ENCODE data around the gene FSTL3.

FSTL3 gene

DNA sequence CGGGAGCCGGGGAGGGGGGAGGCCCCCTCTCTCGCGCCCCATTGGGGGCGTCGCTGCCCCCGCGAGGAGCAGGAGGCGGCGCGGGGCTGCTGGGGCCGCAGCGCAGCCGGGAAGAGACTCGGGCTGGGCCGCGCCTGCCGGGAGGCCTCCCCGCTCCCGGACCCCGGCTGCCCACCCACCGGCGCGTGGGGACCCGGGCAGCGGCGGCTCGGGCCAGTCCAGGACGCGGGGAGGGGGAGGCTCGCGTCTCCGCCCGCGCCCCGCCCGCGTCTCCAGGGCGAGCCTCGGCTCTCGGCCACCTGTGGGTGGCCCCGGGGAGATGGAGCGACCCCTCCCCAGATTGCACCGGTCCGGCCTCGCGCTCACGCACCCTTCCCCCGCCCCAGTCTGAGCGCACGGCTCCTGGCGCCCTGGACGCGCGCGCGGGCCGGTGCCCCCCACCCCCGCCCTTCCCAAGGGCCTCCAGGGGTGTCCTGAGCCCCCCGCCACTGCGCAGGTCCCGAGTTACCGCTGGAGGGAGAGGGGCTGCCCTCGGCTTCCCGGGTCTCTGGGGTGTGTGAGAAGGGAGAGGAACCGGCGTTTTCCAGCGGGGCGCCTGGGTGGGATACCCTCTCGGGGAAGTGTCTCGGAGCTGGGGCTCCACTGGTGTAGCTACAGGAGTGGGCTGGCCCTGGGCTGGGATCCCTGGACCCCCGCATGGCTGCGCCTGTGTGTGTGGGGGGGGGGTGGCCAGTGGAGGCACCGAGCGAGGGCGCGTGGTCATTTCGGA lies 33.2 kb downstream of the FSTL3 start:
- no peak for TF ChIP-seq FOXP2 (optimal IDR thresholded peaks at IDR 0.05; ENCODE audit: borderline replicate concordance, extremely low read depth, extremely low read length, insufficient read depth)
- no peak for TF ChIP-seq TAF1 (IDR thresholded peaks at IDR 0.05; ENCODE audit: borderline replicate concordance, insufficient read depth, low read length)
- no peak for TF ChIP-seq POLR2AphosphoS5 (IDR thresholded peaks at IDR 0.05; ENCODE audit: low read depth, low read length)
- TF ChIP-seq, protein P1, sequence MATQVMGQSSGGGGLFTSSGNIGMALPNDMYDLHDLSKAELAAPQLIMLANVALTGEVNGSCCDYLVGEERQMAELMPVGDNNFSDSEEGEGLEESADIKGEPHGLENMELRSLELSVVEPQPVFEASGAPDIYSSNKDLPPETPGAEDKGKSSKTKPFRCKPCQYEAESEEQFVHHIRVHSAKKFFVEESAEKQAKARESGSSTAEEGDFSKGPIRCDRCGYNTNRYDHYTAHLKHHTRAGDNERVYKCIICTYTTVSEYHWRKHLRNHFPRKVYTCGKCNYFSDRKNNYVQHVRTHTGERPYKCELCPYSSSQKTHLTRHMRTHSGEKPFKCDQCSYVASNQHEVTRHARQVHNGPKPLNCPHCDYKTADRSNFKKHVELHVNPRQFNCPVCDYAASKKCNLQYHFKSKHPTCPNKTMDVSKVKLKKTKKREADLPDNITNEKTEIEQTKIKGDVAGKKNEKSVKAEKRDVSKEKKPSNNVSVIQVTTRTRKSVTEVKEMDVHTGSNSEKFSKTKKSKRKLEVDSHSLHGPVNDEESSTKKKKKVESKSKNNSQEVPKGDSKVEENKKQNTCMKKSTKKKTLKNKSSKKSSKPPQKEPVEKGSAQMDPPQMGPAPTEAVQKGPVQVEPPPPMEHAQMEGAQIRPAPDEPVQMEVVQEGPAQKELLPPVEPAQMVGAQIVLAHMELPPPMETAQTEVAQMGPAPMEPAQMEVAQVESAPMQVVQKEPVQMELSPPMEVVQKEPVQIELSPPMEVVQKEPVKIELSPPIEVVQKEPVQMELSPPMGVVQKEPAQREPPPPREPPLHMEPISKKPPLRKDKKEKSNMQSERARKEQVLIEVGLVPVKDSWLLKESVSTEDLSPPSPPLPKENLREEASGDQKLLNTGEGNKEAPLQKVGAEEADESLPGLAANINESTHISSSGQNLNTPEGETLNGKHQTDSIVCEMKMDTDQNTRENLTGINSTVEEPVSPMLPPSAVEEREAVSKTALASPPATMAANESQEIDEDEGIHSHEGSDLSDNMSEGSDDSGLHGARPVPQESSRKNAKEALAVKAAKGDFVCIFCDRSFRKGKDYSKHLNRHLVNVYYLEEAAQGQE (IDR thresholded peaks at IDR 0.05; ENCODE audit: insufficient read depth in 1 of 2, low read depth in 2 of 2, low read length in 2 of 2), result no peak
- TF ChIP-seq SIN3A (IDR thresholded peaks at IDR 0.05; ENCODE audit: borderline replicate concordance, insufficient read depth, low read length), result no peak

DNA sequence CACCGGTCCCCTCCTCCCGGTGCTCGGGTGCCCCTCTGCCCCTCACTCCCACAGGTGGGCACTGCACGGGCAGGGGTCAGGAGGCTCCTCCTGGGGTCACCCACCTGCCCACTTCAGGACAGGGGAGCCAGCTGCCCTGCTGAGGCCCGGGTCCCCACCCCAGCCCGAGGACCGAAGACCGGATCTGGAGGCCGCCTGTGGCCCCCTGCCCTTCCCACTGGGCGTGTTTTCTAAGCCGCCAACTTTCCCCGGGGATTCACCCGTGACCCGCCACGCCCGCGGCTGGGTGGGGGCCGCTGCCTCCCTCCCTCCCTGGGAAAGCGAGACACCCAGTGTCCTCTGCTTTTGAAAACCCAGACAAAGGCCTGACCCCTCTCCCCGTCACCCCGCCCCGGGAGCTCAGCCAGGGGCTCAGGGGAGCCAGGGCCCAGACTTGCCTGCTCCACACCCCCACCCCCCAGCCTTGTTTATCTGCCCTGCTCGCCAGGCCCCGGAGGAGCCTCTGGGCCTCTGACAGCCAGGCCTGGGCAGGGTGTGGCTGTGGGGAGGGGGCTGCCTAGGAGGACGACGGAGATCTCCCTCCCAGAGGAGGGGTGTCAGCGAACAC lies 33.9 kb downstream of the FSTL3 start:
- TF ChIP-seq SIN3A (IDR thresholded peaks at IDR 0.05; ENCODE audit: borderline replicate concordance, insufficient read depth, low read length) (no peak), FOXP2 (optimal IDR thresholded peaks at IDR 0.05; ENCODE audit: borderline replicate concordance, extremely low read depth, extremely low read length, insufficient read depth) (no peak), POLR2AphosphoS5 (IDR thresholded peaks at IDR 0.05; ENCODE audit: low read depth, low read length) (no peak), TAF1 (IDR thresholded peaks at IDR 0.05; ENCODE audit: borderline replicate concordance, insufficient read depth, low read length) (no peak)
- TF ChIP-seq, protein P1 (IDR thresholded peaks at IDR 0.05; ENCODE audit: insufficient read depth in 1 of 2, low read depth in 2 of 2, low read length in 2 of 2), result no peak

DNA sequence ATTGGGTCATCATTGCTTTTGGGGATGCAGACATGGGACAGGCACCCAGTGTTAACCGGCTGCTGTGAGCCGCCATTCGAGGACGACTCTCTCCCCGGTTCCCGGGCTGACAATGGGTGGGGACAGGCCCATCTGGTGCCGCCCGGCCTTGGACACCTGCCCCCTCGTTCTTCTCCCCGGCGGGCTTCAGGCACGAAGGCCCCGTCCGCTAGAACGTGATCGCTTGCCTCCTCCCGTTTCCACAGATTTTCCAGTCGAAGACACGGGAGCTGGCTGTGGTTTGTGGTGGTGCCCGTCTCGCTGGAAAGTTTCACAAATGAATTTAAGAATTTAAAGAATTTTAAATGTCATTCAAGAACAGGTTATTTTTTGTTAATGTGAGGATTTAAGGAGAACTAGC lies 34.6 kb downstream of the FSTL3 start:
- TF ChIP-seq TAF1 (IDR thresholded peaks at IDR 0.05; ENCODE audit: borderline replicate concordance, insufficient read depth, low read length), result no peak
- TF ChIP-seq, protein P1 (IDR thresholded peaks at IDR 0.05; ENCODE audit: insufficient read depth in 1 of 2, low read depth in 2 of 2, low read length in 2 of 2), result no peak
- no peak for TF ChIP-seq POLR2AphosphoS5 (IDR thresholded peaks at IDR 0.05; ENCODE audit: low read depth, low read length)
- no peak for TF ChIP-seq SIN3A (IDR thresholded peaks at IDR 0.05; ENCODE audit: borderline replicate concordance, insufficient read depth, low read length)

DNA sequence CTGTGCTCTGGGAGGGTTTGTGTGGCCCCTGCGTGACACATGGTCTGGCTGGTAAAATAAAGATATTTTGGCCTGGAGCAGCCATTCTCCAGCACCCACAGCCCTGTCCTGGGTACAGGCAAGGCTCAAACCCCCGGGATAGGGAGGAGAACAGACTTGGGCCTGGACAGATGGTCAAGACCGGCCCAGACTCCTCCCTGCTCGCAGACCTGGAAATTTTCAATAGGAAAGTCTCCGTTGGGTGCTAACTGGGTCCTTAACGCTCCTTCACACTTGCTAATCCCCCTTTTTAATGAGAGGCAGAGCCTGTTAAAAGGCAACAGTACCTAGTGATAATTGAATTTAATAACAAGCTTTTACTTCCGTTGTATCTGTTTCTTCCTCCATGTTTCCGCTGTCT lies 35.1 kb downstream of the FSTL3 start:
- TF ChIP-seq FOXP2 (optimal IDR thresholded peaks at IDR 0.05; ENCODE audit: borderline replicate concordance, extremely low read depth, extremely low read length, insufficient read depth), result no peak
- no peak for TF ChIP-seq POLR2AphosphoS5 (IDR thresholded peaks at IDR 0.05; ENCODE audit: low read depth, low read length)

DNA sequence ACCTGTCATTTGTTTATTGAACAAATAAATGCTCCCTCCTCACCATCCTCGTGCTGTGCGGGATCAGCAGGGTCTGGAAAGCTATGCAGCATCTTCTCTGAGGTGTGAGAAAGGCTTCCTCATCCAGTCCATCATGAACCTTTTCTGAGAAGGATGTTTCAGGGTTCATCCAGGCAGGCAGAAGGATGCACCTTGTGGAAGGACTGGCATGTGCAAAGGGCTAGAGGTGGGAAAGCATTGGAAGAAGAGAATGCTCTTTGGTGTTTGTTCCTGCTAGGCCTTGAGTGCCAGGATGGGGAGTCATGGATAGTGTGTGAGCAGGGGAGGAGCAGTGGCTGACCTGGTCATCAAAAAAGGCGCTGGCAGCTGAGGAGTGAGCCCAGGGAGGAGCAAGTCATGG lies 39.2 kb downstream of the FSTL3 start:
- TF ChIP-seq SIN3A (IDR thresholded peaks at IDR 0.05; ENCODE audit: borderline replicate concordance, insufficient read depth, low read length) (no peak), FOXP2 (optimal IDR thresholded peaks at IDR 0.05; ENCODE audit: borderline replicate concordance, extremely low read depth, extremely low read length, insufficient read depth) (no peak), POLR2AphosphoS5 (IDR thresholded peaks at IDR 0.05; ENCODE audit: low read depth, low read length) (no peak), TAF1 (IDR thresholded peaks at IDR 0.05; ENCODE audit: borderline replicate concordance, insufficient read depth, low read length) (no peak)
- TF ChIP-seq, protein P1 (IDR thresholded peaks at IDR 0.05; ENCODE audit: insufficient read depth in 1 of 2, low read depth in 2 of 2, low read length in 2 of 2), result no peak

All from PFSK-1 (cell line).